Heart right ventricle (tissue), 16 donors: ENCODE measurements around the gene TRIM59. TPM values are rescaled to one million over a fixed set of nuclear protein-coding genes. Genes with fewer than 3 reads are reported as not detected.

ENCODE experiments used
- ATAC-seq, 8 donors: fragments of 200-7000 bp; cut with Tn5 transposase; one replicate each; pipeline ENCODE4 v1.9.1; 2020; ENCODE audit warnings: mild to moderate bottlenecking in 8 of 8, moderate library complexity in 8 of 8, moderate number of reproducible peaks in 1 of 8
- DNase-seq, 2 donors: peaks; one replicate each; pipeline ENCODE4 v3.0.0-alpha.2; 2020
- H3K27ac ChIP-seq, 10 donors: fragments of 200-600 bp; sonication (generic) in 2 of 10; one replicate each; pipeline versions ENCODE4 v1.5.0 to v1.8.0; 2020 to 2022; ENCODE audit warnings: mild to moderate bottlenecking in 3 of 10
- H3K27me3 ChIP-seq, 7 donors: fragments of 200-600 bp; one replicate each; pipeline ENCODE4 v1.8.0; 2021 to 2022; ENCODE audit warnings: mild to moderate bottlenecking in 2 of 7
- H3K36me3 ChIP-seq, 9 donors: fragments of 200-600 bp; sonication (generic) in 1 of 9; one replicate each; pipeline versions ENCODE4 v1.5.0 to v1.8.0; 2020 to 2022; ENCODE audit warnings: mild to moderate bottlenecking in 2 of 9
- H3K4me1 ChIP-seq, 9 donors: fragments of 200-600 bp; sonication (generic) in 1 of 9; one replicate each; pipeline versions ENCODE4 v1.5.0 to v1.8.0; 2020 to 2022; ENCODE audit warnings: mild to moderate bottlenecking in 4 of 9
- H3K4me3 ChIP-seq, 10 donors: fragments of 200-600 bp; sonication (generic) in 2 of 10; one replicate each; pipeline versions ENCODE4 v1.5.0 to v1.8.0; 2020 to 2022; ENCODE audit warnings: mild to moderate bottlenecking in 7 of 10, moderate library complexity in 2 of 10
- H3K9me3 ChIP-seq, 11 donors: fragments of 200-600 bp in 10 of 11; sonication (generic) in 2 of 11; one replicate each; pipeline versions ENCODE4 v1.5.0 to v1.8.0; 2013 to 2022; ENCODE audit warnings: mild to moderate bottlenecking in 2 of 11, control low read depth in 1 of 11, moderate library complexity in 1 of 11
- CTCF ChIP-seq, 9 donors: fragments of 200-600 bp; sonication (generic) in 2 of 9; IDR thresholded peaks; one replicate each; pipeline versions ENCODE4 v1.5.0 to v1.8.0; 2021 to 2022; ENCODE audit warnings: antibody characterized with exemption in 9 of 9, mild to moderate bottlenecking in 5 of 9, moderate library complexity in 1 of 9
- WGBS, 2 donors: extraction: QIAGEN DNeasy Blood & Tissue Kit; methylation state at CpG; one replicate each; pipeline ENCODE4 v1.1.7; 2013; ENCODE audit warnings: inconsistent platforms in 1 of 2; 5-methylcytosine and 5-hydroxymethylcytosine counted together
- intact Hi-C, 10 donors: fragments of 100-400 bp; cut with DNase I; formaldehyde crosslinking; loops; one replicate each; pipeline versions ENCODE4 v1.11.1 to v1.14.2; 2022
- polyA plus RNA-seq, 2 donors: library from polyadenylated mRNA; stranded (reverse); fragments of 200-250 nt; gene quantifications; one replicate each; pipeline ENCODE4 v1.2.3, GENCODE V29; 2013
- total RNA-seq, 10 donors: library from RNA; stranded (reverse); fragmentation: NEBNext Ultra II Directional in 3 of 10; extraction: Animal tissue kit (Norgen Biotek cat#: 25700) in 3 of 10; gene quantifications; one replicate each; pipeline versions ENCODE4 v1.2.1 to v1.2.4, GENCODE V29; 2021 to 2023
- donor health status: Arrhythmogenic right ventricular cardiomyopathy.
- donor health status: ischemic (EF 13 %, LVEDD 7.1; RV severe dilation, severe dysfunction).
- donor health status: healthy with polysubstance abuse.
- donor health status: DM: no; HTN: yes; CAD: no.
- donor health status: DM: no; HTN: no; CAD: no.
- donor health status: ischemic (EF 25% LVEDD 6.9; RV normal size, moderate dysfunction).
- donor health status: ischemic (EF 25% LVEDD 5.7; RV mildly dilated, moderate dysfunction).
- donor health status: healthy.
- donor health status: DM: yes; HTN: yes; CAD: no.
- donor health status: Ischemic cardiomyopathy.
- donor health status: ischemic (EF 35%, LVEDD 5.7; RV mildly dilated, moderate dysfunction).
- donor health status: nonischemic (EF 11% LVEDD 7.7; RV severe dilation, severe dysfunction).
- donor health status: DM: yes; HTN: yes; CAD: no.
- donor health status: PGD.
- donor health status: ischemic (EF 29% LVEDD 5.4; RV normal size, mild dysfunction).
- donor health status: nonischemic (EF 23%, LVEDD 6.1; RV moderate dilation, normal function).

Gene TRIM59
- total and polyA plus RNA-seq, 12 donors = 0.10 to 2.8 (median 0.32) TPM; not detected in 1

GRCh38 chr3:160440687-160441086, 8.9 kb downstream of the TRIM59 start:
- intact Hi-C loops = no loop called here
- TF ChIP-seq CTCF (IDR thresholded peaks at IDR 0.05) = no peak
- Histone ChIP-seq H3K4me3 (no peak overlapping the region), H3K27me3 (no peaks in the 10 kb centered on the region), H3K27ac (no peak overlapping the region), H3K9me3 (no peaks in the 10 kb centered on the region), H3K4me1 (no peaks in the 10 kb centered on the region), H3K36me3 (peaks cover 0 to 41% (median 0%) of the 10 kb centered on the region in 9 donors)
- ATAC-seq = no peak
- DNase-seq = no peak
- 98 to 99% methylated on average over 7 of the region's 7 CpGs for WGBS, 2 donors

- Histone ChIP-seq H3K36me3 (peaks cover 0 to 69% (median 15%) of the 10 kb centered on the region in 9 donors), H3K9me3 (no peaks in the 10 kb centered on the region), H3K4me1 (no peaks in the 10 kb centered on the region), H3K4me3 (no peak overlapping the region), H3K27me3 (no peaks in the 10 kb centered on the region), H3K27ac (no peak overlapping the region)
- 80 to 90% methylated on average over 5 of the region's 5 CpGs for WGBS, 2 donors
- intact Hi-C loops = no loop called here
- no peak for TF ChIP-seq CTCF (IDR thresholded peaks at IDR 0.05)
- no peak for ATAC-seq
- DNase-seq = no peak
Measured at GRCh38 chr3:160437083-160437455, 12.5 kb downstream of the TRIM59 start.

- peaks cover 0 to 82% (median 28%) of the 10 kb centered on the region in 9 donors for H3K36me3 ChIP-seq
- H3K4me1 ChIP-seq = no peaks in the 10 kb centered on the region
- intact Hi-C loops = no loop called here
- H3K27ac ChIP-seq = no peak overlapping the region
- no peak for TF ChIP-seq CTCF (IDR thresholded peaks at IDR 0.05)
- H3K27me3 ChIP-seq = no peaks in the 10 kb centered on the region
- H3K9me3 ChIP-seq = no peaks in the 10 kb centered on the region
- DNase-seq (no peak), ATAC-seq (no peak)
- H3K4me3 ChIP-seq = no peak overlapping the region
- WGBS, 2 donors = 96 to 98% methylated on average over 1 of the region's 1 CpG
Measured at GRCh38 chr3:160435747-160436146, 13.8 kb downstream of the TRIM59 start.

- Histone ChIP-seq H3K9me3 (no peaks in the 10 kb centered on the region), H3K4me1 (no peaks in the 10 kb centered on the region), H3K27me3 (no peaks in the 10 kb centered on the region), H3K36me3 (peaks cover 0 to 89% (median 28%) of the 10 kb centered on the region in 9 donors), H3K4me3 (no peak overlapping the region), H3K27ac (no peak overlapping the region)
- 89% methylated on average over 2 of the region's 2 CpGs for WGBS, 2 donors
- no peak for TF ChIP-seq CTCF (IDR thresholded peaks at IDR 0.05)
- intact Hi-C loops = no loop called here
- no peak for ATAC-seq
- DNase-seq = no peak
Measured at GRCh38 chr3:160435095-160435494, 14.5 kb downstream of the TRIM59 start.
